GM19035 (cell line): Measurements from ENCODE around the gene CARD8.
"Not testable (repeated sequence)": the region's sequence is repeated elsewhere in the genome, so short reads cannot be mapped to it uniquely, and the experiment has no call there.

Source experiments
- ATAC-seq: cut with Tn5 transposase; IDR thresholded peaks from one replicate; pipeline ENCODE4 v1.9.1; 2021; ENCODE audit not compliant: unreplicated experiment

The CARD8 gene

DNA sequence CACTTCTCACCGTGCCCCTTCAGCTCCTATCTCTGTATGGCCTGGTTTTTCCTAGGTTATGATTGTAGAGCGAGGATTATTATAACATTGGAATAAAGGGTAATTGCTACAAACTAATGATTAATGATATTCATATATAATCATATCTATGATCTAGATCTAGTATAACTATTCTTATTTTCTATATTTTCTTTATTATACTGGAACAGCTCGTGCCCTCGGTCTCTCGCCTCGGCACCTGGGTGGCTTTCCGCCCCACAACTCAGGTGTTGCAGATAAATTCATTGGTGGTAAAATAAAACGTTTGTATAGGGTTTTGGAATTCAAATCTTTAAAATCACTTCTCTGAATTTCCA is 4.6 kb upstream of the CARD8 start:
- not testable (repeated sequence) for ATAC-seq

DNA sequence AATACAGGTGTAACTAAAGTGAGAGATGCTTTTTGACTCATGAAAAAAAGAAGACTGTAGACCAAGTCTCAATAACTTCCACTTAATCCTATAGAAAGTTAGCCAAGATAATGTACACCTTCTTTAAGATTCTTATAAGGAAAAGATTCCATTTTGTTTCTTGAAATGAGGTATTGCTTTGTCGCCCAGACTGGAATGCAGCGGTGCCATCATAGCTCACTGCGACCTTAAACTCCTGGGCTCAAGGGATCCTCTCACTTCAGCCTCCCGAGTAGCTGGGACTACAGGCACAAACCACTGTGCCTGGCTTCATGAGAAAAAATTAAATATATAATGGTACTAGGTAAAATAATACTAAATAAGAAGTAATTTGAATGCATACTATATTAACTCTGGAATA is 3.3 kb upstream of the CARD8 start:
- not testable (repeated sequence) for ATAC-seq

DNA sequence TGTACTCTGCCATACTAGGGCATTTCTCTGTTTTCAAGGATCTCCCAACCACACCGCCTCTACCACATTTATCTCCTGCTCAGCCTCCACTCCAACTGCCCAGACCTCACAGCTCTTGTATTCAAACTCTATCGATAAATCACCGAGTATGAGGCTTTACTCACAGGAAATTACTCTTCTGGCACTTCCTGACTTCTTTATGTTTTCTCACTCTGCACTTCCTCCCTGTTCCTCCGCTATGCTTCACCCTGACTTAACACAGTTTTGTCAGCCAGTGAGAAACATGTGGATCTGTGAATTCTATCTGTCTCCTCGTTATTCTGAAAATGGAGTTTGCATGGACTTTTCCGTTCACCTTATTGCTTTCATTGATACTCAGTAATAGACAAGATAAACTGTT is 2.6 kb upstream of the CARD8 start:
- ATAC-seq: no peak

DNA sequence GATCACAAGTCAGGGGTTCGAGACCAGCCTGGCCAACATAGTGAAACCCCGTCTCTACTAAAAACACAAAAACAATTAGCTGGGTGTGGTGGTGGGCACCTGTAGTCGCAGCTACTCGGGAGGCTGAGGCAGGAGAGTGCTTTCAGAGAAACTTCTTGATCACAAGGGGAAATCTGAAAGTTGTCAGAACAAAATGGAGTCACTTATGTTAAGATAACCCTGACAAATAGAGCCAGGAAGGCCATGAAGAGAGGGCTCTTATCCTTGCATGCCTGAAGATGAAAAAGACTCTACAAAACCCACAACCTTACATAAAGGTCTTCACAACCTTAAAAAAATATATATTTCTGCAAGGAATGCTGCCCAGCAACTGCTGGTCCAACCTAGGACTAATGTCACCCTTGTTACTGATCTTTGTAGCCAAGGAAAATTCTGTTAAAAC is 1.2 kb downstream of the CARD8 start:
- no peak for ATAC-seq

DNA sequence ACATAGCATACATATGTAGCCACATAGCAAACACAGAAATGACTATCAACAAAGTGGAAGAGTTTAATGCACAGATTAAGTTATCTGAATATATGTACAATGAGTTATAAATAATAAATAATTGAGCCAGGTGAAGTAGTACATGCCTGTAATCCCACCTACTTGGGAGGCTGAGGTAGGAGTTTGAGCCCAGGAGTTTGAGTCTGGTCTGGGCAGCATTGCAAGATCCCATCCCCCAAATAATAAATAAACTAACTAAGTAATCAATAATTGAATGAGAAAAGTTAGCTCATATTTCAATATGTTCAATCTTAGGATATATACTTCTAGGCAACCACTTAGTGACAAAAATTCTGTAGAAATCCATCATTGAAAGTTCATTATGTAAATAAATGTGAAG is 1.7 kb downstream of the CARD8 start:
- no peak for ATAC-seq

DNA sequence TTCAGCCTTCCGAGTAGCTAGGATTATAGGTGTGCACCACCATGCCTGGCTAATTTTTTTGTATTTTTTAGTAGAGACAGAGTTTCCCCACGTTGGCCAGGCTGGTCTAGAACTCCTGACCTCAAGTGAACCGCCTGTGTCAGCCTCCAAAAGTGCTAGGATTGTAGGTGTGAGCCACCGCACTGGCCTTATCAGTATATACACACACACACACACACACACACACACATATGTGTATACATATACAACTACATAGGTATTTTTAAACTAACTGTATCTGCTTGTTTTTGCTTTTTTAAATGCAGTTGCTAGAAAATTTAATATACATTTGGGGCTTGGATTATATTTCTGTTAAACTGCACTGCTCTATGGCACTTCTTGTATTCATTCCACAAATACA is 3.1 kb downstream of the CARD8 start:
- ATAC-seq: no peak

DNA sequence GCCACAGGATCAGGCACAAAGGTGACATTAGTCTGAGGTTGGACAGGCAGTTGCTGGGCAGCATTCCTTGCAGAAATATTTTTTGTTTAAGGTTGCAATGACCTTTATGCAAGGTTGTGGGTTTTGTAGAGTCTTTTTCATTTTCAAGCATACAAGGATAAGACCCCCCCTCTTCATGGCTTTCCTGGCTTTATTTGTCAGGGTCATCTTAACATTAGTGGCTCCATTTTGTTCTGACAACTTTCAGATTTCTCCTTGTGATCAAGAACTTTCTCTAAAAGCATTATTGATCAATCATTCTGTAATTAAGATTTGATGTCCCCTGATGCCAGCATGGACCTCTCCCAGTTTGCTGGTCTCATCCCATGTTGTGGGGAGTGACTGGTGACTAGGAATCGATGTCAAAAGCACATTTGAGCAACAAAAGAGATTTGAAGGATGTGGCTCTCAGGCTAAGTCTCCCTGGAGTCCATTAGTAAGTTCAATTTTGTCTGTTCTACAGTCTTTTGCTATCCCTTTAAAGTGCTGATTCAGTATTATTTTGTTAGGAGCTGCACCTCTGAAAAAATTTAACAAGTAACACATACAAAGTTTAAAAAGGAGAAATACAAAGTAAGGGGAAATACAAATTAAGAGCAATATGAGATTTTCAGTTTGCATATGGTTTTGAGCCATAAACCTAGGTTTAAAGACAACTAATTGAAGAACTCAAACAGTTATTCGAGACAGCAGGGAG is 5.3 kb downstream of the CARD8 start:
- no peak for ATAC-seq

DNA sequence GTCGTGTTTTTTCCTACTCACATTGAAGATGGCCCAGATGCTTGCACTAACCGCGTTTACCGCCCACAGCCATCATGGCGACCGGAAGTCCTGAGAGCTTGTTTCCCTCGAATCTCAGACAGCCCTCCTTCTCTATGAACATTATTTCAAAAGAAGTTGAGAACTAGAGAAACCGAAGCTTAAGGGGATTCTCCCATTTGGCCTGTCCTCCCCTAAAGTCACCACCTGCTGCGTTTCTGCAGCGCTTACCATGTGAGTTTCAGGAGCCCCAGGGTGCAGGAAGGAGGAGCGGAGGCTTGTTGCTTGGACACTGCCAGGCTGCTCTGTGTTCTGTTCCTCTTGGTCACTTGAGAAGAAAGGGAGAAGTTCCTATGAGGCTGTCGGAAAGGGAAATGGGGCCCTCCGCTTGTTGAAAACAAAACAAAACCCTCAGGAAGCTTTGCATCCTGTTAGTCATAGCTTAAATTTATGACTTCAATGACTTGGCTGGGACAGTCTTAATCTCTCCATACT is 6.2 kb downstream of the CARD8 start:
- peak; percentile 71 for ATAC-seq

DNA sequence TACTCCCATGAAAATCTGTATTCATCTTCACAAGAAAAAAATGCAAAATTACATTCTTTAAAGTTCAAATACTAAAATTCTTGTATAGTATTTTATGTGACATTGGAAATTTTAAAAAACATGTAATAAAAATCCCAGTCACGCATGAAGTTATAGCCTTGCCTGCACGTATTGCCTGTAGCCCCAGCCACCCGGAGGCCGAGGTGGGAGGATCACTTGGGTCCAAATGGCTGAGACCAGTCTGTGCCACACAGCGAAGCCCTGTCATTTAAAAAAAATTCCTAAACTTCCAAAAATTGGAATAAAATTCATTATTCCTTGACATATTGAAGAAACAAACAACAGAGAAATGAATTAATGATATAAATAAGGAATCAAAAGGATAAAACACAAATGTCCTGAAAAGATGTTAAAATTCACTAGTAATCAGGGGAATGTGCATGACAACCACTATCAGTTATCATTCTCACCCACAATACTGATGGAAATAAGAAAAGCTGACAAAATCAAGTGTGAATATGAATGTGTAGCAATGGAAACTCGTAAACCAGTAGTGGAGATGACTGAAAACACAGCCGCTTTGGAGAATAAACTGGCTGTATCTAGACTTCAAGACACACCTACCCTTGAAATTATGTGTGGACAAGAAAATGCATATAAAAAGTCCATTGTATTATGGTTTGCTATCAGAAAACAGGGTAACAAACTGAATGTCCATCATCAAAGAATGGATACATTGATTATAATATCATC is 7.5 kb downstream of the CARD8 start:
- ATAC-seq: no peak

DNA sequence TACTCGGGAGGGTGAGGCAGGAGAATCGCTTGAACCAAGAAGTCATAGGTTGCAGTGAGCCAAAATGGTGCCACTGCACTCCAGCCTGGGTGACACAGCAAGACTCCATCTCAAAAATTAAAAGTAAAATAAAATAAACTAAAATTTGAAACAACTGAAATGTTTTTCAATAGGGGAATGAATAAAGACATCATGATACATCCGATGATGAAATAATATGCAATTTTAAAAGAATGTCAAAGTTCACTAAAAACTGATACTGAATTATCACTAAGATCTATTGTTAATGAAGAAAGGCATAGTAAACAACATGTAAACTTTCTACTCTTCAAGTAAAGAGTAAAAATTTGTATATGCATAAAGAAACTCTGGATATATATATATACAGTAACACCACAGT is 8.5 kb downstream of the CARD8 start:
- no peak for ATAC-seq

DNA sequence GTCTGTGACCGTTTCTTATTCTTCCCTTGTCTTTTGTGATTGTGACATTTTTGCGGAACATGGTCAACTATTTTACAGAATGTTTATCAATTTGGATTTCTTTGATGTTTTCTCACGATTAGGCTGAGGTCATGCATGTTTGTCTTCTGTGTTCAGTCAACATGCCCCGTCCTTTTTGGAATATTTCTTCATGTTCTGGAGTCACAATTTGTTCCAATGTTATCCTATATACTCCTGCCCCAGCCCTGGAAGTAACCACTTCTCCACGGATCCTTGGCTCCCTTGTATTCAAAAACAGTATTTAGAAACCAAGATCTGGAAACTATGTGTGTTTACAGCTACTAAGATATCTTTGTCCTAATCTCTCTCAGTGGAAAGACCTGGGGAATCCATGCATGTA is 9.6 kb downstream of the CARD8 start:
- ATAC-seq: no peak

DNA sequence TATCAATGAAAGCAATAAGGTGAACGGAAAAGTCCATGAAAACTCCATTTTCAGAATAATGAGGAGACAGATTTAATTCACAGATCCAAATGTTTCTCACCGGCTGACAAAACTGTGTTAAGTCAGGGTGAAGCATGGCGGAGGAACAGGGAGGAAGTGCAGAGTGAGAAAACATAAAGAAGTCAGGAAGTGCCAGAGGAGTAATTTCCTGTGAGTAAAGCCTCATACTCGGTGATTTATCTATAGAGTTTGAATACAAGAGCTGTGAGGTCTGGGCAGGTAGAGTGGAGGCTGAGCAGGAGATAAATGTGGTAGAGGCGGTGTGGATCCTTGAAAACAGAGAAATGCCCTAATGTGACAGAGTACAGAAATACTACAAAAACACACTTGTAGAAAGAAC is 11.4 kb downstream of the CARD8 start:
- ATAC-seq: no peak

DNA sequence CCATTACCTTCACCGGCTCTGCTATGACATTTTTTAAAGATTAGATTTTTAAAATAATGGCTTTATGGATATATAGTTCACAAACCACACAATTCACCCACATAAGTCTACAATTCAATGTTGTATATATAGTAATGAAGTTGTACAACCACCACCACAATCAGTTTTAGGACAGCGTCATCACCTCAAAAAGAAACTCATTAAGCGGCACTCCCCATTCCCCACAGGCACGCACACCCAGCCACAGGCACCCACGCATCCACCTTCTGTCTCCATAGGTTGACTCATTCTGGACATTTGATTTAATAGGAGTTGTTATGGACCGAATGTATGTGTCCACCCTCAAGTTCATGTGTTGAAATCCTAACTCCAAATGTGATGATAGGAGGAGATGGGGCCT is 13.9 kb downstream of the CARD8 start:
- not testable (repeated sequence) for ATAC-seq

DNA sequence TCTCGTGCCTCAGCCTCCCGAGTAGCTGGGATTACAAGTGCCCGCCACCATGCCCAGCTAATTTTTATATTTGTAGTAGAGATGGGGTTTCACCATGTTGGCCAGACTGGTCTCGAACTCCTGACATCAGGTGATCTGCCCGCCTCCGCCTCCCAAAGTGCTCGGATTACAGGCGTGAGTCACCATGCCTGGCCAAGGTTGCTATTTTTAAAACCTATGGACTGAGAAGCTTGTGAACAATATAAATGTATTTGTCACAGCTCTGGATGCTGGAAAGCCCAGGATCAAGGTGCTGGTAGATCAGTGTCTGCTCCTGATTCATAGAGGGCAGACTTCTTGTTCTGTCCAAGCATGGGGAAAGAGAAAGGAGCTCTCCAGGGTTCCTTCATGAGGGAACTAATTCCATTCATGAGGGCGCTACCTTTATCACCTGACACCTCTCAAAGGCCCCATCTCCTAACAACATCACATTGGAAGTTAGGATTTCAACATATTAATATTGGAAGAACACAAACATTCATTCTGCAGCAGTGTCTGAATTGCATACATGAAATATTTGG is 16.1 kb downstream of the CARD8 start:
- ATAC-seq: no peak

DNA sequence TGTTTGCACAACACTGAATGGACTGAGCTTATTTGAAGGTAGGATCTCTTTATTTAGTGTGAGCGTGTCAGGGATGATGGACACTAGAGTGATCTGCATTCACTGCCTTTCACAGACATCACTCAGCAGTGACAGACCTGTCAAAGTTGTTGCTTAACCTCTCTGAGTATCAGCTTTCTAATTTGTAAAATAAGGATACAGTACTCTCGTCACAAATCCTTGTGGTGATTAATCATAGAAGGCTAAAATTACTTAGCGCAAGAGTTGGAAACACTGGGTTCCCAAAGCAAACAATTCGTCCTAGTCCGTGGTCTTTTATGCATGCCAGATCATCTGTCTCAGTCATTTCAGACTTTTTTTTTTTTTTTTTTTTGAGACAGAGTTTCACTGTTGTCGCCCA is 16.6 kb downstream of the CARD8 start:
- ATAC-seq: no peak

DNA sequence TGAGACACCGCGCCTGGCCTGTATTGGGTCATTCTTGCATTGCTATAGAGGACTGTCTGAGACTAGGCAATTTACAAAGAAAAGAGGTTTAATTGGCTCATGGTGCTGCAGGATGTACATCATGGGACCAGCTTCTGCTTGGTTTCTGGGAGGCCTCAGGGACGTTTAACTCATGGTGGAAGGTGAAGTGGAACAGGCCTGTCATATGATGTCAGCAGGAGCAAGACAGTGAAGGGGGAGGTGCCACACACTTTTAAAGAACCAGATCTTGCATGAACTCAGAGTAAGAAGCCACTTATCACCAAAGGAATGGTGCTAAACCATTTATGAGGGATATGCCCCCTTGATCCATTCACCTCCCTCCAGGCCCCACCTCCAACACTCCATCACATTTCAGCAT is 18.7 kb downstream of the CARD8 start:
- no peak for ATAC-seq

DNA sequence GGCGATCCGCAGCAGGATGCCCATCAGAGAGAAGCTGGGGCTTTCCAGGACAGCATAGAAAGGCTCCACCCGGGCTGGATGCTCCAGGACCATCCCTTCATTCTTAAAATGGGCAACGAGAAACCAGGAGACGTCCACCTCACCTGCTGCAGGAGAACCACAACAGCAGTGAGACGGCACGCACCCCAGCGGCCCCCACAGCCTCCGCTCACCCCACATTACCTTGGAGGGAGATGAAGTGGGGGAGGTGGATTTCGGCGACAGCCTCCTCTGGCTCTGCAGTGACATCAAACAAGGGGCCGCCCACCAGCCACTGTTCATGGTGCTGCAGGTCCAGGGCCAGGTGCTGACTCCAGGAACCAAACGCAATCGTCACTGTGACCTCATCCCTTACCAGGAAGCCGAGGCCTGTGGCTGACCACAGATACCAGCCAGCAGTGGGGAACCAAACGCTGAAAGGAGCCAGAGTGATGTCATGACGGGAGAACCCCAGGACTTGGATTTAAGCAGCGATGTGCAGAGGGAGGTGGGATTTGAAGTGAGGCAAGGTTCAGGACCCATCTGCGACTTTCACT is 25.1 kb downstream of the CARD8 start:
- no peak for ATAC-seq

DNA sequence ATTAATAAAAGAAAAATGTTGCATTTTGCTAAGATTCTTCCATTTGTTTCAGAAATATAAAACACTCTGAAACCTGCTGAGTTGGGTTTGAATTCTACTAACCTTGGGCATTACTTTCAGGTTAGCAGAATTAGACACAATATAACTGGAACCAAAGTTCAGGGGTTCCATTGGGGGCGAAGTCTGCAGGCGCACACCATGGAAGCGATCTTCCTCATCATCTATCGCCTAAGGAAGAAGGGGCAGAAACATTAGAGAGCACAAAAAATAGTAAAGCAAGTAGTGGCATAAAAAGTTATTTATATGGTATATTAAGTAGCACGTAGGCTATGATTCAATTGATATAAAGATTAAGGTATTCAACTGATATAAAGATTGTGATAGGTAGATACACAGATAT is 34.1 kb downstream of the CARD8 start:
- ATAC-seq: no peak

DNA sequence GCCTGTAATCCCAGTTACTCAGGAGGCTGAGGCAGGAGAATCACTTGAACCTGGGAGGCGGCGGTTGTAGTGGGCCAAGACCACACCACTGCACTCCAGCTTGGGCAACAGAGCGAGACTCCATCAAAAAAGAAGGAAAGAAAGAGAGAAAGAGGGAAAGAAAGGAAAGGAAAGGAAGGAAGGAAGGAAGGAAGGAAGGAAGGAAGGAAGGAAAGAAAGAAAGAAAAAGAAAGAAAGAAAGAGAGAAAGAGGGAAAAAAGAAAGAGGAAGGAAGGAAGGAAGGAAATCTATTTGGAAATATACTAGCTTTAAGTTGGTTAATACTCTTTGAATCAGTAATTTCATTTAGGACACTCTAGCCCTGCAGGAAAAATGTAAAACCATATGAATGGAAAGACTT is 34.9 kb downstream of the CARD8 start:
- ATAC-seq: not testable (repeated sequence)

DNA sequence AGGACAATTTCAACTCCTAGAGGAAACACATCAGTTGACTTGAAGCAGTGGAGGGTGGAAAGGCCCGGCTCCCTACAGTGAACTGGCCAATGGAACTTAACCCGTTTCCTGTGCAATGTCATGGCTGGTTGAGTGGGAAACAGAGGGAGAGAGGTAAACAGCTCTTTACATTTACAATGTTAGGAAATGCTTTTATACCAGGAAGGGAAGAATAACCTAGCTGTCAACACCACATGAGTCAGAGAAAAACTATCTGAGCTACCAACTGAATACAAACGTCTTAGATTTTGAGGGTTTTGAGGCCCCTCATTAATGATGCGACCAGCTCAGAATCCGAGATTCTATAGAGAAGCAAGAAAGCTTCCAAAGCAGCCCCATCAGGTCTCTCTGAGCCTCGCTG is 36.7 kb downstream of the CARD8 start:
- no peak for ATAC-seq

DNA sequence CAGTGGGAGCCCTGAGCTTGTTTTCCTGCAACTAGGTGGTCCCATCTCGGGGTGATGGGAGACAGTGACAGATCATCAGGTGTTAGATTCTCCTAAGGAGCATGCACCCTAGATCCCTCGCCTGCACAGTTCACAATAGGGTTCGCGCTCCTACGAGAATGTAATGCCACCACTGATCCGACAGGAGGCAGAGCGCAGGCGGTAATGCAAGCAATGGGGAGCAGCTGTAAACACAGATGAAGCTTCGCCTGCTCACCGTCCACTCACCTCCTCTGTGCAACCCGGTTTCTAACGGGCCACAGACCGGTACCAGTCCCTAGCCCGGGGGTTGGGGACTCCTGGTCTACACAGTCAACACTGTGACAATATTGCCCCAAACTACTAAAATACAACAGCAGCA is 38.8 kb downstream of the CARD8 start:
- ATAC-seq: no peak

DNA sequence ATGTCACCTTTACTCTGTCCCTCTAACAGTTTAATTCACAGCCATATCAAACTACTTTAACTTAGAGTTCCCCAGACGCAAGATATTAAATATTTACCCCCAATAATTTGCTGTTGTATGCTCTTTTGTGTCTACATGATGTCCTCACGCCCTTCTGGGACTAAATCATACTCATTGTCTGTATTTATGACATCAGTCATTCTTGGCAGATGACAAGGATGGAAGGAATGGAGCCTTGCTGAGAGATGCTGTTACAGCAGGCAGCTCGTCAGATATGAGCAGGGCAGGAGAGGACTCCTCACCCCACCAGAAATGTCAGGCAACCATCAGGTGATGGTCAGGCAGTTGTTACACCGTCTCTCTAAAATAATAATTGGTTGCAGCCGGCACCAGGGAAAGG is 41.8 kb downstream of the CARD8 start:
- ATAC-seq: no peak
